GM19099 (cell line): ENCODE measurements around the gene PACRG.

Source experiments
- POLR2A ChIP-seq: IDR thresholded peaks from 3 replicates; pipeline ENCODE4 v1.6.1; 2011; ENCODE audit warnings: low read depth; ENCODE audit not compliant: insufficient read length; ENCODE audit errors: extremely low read depth

The PACRG gene

GRCh38 chr6:163310973-163311383, 583.2 kb downstream of the PACRG start:
- no peak for TF ChIP-seq POLR2A

GRCh38 chr6:163311830-163312229, 584.1 kb downstream of the PACRG start:
- TF ChIP-seq POLR2A, result no peak

DNA sequence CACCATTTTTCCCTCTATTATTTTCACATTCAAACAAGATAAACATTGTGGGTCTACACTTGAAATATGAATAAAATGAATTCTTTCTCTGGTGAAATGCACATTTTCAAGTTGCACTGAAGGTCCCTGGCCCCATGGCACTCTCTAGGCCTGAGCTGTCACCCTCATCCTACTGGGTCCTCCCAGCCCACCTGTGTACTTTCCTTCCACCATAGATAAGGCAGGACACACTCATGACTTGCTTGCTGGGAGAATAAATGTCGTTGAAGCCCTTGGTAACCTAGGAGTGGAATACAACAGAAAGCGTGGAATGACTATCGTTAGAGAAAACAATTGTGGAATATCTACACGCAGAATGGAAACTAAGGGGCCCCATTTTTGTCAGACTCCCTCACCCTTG, 585.8 kb downstream of the PACRG start:
- TF ChIP-seq POLR2A, result no peak

GRCh38 chr6:163313981-163314380, 586.2 kb downstream of the PACRG start:
- no peak for TF ChIP-seq POLR2A

DNA sequence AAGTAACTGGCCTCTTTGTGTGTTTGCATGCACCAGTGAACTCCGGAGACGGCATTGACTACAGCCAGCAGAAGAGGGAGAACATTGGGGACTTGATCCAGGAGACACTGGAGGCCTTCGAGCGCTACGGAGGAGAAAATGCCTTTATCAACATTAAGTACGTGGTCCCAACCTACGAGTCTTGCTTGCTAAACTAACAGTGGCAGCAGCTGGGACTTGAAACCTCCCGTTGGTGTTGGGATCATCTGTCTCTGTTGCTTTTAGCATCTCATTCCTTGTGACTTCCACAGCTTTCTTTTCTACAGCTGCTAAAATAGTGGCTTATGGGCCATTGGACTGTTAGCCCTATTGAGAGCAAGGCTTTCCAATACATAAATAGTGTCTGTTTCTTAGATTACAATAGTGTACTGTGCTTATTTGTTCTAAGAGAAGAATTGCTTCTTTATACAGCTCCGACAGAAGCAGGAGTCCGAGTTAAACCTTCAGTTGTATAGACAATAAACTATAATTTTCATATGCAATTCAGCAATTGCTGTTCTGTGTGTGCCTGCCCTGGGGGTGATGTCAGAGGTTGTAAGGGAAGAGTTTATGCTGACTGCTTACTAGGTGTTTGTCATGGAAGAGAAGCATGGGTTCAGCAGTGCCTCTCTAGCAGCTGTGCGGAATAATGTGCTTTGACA, 587.2 kb downstream of the PACRG start:
- no peak for TF ChIP-seq POLR2A

- TF ChIP-seq POLR2A, result no peak
Observed at GRCh38 chr6:163318071-163318786, 590.5 kb downstream of the PACRG start.

DNA sequence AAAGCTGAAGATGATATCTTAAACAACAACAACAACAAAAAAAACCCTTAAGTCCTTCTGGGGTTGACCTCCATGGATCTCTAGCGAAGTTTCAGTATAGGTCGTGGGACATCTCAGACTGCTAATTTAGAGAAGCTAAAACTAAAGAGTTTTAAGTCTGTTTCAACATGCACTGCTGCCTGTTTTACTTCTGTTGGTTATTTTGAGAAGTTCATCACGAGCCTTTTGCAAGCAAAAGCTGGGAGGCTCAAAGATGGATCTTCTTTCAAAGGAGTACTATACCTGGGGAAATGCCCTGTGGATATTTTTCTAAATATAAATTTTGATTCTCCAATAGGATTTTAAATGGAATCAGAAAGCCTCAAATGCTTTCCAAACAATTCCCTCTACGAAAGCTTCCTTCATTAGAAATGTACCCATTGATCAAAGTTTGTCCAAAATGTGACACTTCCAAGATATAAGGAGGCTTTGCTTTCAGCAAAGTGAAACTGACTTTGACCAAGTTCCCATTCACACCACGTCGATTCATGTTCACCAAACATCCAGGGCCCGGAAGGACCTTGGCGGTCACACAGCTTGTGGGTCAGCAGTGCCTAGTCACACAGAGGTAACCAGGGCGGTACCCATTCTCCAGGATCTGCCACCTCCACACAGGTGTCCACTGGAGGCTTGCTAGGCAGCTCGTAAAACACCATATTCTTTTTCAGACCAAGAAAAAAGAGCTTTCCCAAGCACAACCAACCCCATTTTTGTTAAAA, 592.0 kb downstream of the PACRG start:
- no peak for TF ChIP-seq POLR2A

GRCh38 chr6:163320402-163320801, 592.6 kb downstream of the PACRG start:
- TF ChIP-seq POLR2A, result no peak

DNA sequence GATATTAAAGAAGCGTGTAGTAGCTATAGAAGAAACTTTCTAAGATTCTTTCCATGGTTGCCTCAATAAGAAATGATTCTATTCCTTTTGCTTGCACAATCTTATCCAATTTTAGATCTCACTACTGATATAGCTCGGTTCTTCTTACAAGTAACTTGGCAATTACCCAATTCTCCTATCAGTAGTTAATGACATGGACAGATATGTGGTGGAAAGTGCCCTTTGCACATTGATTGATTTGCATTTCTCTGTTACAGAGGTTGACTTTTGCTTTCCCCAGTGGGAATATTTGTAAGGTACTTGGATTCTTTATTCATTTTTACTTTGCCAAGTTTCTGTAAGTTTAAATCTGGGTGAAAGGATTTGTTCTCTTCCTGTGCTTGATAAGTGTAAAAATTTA, 593.0 kb downstream of the PACRG start:
- TF ChIP-seq POLR2A, result no peak

DNA sequence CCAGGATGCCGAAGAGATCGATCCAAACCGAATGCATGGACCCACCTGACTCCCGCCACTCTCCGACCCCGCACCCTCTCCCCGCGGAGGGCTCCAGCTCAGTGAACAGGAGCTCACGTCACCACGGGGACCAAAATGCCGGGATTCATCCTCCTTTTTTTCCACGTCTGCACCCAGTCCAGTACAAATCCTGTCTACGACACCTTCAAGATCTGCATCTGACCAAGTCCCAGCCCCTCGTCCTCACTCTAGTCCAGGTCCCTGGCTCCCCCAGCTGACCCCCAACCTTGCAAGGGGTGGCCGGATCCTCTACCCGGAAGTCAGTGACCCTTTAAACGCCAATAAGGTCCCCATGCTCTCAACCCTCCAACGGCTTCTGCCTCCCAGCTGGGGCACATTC, 593.9 kb downstream of the PACRG start:
- no peak for TF ChIP-seq POLR2A

- TF ChIP-seq POLR2A, result no peak
Observed at GRCh38 chr6:163323274-163323673, 595.5 kb downstream of the PACRG start.

DNA sequence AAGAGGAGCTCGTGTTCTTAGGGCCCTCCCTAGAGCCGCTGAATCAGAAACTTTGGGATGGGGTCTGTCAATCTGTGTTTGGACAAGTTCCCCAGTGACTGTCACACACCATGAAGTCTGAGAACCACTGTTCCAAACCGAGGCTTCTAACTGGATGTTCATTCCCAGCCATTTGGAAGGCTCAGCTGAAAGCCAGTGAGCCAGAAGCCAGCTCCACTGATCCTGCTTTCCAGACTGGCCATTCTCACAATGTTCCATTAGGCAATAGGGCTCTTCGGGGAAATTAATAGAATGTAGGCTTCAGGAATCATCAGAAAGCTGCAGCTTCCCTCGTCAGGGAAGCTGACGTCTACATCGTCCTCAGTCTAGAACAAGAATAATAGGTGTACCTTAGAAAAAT, 595.9 kb downstream of the PACRG start:
- TF ChIP-seq POLR2A, result no peak

DNA sequence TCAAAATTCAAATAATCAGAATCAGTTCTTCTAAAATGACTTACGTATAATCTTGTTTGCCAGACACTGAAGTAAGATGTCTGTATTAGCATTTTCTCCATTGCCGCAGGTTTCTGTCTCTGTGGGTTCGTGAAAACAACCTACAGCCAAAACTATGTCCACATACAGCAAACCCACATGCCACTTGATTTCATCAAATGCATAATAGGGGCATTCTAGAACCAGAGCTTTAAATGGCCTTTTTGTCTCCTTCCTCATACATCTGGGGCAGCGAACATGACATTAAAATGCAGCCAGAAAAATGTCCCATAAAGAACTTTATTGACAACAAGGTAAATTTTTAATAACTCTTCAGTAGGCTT, 596.5 kb downstream of the PACRG start:
- TF ChIP-seq POLR2A, result no peak

DNA sequence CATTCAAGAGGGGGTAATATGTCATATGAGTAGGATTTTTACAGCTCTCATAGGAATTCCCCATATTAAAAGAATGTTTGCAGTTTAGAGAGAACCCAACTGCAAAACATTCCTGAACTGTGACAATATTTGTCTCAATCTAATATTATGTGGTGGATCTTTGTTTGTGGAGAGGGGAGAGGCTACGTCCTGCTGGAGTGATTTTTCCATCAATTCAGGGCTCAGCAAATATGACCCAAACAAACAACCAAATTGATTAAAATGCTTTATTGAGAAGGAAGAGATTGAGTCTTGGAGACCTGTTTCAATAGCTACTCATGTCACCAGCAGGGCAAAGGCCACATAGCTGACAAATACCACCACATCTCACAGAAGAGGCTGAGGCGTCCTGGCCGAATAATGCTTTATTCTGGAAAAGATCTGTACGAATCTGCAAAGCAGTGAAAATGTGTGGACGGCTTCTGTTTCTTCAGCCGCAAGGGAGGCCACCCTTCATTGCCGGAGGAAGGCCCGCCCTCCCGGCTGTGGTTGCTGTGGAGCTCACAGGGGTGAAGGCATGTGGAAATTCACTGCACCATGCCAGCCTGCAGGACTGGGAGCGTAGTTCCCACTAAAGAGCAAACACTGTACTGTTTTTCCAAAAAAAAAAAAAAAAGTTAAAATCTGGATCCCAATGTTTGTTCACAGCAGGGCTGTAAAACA, 597.1 kb downstream of the PACRG start:
- no peak for TF ChIP-seq POLR2A

DNA sequence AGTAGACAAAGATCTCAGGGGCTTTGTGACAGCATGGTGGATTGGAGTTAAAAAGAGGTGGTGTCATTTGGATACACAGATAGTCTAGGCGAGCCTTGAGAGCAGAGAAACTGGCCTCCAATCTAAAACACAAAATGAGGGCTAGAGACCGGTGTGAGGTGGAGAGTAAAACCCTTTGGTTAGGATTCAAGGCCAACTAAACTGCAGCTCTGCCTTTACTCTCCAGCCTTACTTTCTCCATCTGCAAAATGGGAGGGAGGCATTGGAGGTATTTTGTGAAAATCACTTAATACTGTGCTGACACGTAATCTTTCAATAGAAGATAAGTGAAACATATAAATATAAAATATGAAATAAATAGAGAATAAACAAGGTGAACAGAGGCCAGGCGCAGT, 597.6 kb downstream of the PACRG start:
- no peak for TF ChIP-seq POLR2A
